ENCODE measurements around the gene CABLES2.
A peak's percentile ranks its signal among the peaks of the same experiment; 100 is the strongest.

The CABLES2 gene

DNA sequence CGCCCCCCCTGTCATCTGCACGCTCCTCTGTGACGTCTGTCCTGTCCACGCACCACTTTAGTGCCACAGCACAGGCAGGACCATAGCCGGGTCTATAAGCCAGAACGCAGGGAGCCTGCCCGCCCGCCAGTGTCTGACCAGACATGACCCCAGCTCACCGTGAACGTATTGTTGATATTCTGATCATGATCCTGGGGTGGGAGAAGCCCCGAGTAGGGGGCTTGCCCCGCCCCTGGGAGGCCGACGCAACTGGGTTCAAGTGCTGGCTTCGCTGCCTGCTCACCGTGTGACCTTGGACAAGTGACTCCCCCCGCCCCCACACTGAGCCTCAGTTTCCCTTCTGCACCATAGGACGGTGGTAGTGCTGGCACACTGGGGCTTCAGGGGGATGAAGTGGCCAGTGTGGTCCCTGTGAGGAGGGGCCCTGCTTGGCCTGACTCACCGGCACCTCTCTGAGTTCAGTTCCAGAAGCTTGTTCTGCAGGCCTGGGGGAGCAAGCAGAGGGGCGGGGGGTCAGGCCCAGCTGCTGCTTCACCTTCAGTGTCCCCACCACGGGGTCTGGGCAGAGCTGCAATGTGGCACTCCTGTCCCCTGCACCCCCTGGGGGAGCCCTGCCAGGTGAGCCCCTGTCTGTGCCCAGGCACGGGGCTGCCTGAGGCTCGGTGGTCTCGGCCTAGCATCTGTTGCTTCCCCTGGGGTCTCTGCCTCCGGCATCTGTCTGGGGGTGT, 11.1 kb upstream of the CABLES2 start:
- DNase-seq: no peak

DNA sequence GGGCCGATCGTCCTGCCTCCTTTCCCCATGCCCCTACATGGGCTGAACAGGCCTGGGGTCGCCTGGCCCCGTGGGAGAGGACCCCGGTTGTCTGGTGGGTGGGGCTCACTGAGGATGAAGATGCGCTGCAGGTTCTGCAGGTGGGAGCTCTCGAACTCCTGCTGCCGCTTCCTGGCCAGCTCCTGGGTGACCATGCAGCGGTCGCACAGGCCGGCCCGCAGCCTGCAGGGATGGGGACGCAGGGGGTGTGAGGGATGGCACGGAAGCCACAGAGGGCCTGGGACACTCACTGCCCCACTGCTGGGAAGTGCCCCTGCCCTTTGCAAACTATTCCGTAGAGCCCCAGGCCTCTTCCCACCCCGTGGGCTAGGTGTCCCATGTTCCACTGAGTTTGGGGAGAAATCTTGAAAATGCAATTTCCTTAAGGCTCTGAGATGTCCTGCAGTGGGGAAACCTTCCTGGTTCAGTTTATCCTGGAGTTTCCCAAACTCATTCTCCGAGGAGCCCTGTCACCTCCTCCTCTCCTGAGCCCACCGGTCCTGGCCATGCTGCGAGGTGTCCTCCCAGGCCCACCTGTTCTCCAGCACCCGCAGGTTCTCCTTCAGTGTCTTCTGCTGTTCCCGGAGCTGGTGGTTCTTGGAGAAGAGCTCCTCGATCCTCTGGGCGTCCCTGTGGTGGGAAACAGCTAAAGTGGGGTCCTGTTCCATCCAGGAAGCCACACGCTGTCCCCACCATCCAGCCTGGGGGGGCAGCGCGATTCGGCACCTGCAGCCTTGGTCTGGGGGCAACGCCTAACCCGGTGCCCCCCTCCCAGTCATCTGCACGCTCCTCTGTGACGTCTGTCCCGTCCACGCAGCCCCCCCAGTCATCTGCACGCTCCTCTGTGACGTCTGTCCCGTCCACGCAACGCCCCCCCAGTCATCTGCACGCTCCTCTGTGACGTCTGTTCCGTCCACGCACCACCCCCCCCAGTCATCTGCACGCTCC, 9.9 kb upstream of the CABLES2 start:
- DNase-seq: no peak

DNA sequence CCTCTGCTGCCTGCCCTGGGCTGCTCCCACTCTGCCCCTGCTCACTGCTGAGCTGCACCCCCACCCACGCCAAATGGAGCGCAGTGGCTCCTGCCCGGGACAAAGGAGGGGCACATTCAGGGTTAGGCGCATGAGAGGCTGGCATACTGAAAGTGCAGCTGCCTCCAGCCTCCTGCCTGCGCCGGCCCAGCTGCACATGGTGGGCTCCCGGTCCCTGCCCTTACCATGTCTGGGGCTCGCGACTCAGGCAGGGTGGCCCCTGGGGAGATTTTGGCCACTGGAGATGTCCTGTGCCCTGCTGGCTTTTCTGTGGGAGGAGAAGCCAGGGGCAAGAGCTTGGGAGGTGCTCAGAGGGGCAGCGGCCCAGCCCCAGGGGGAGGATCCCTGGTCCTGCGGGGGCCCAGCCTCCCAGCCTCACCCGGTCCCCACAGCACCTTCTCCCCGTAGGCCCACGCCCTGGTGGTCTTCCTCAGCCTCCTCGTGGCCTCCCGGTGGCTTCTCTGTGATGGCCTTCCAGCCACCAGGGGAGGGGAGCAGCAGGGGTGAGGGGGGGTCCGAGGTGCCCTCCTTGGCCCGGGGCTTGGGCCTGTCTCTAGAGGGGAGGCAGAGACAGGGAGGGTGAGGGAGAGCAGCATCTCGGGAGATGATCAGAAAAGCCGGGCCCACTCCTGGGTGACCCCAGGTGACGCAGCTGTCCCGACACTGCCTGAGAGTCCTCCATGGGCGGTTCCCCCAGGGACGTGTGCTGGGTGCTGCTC, 8.4 kb upstream of the CABLES2 start:
- DNase-seq: no peak

DNA sequence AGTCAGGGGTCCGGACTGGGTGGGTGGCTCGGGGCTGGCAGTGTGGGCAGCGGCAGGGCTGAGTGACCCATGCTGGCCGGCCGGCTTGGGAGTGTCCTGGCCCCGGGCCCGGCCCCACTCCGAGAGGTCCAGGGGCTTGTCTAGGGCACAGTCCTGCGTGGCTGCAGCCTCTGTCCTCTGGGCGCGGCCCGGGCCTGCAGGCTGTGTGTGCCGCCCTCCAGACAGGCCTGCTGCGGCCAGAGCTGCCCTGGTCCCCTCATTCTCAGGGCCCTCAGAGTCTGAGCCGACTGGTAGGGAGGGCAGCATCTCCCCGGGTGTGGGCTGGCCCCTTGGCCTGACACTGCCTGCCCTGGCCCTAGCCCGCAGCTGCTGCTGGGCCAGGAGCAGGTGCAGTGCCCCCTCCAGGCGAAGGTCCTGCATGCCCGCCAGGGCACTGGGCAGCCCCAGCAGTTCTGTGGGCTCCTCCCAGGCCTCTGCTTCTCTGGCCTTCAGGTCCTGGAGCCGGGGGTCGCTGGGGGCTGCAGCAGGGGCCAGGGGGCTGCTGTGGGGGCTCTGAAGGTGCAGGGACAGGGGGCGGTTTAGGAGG, 6.9 kb upstream of the CABLES2 start:
- DNase-seq: no peak

DNA sequence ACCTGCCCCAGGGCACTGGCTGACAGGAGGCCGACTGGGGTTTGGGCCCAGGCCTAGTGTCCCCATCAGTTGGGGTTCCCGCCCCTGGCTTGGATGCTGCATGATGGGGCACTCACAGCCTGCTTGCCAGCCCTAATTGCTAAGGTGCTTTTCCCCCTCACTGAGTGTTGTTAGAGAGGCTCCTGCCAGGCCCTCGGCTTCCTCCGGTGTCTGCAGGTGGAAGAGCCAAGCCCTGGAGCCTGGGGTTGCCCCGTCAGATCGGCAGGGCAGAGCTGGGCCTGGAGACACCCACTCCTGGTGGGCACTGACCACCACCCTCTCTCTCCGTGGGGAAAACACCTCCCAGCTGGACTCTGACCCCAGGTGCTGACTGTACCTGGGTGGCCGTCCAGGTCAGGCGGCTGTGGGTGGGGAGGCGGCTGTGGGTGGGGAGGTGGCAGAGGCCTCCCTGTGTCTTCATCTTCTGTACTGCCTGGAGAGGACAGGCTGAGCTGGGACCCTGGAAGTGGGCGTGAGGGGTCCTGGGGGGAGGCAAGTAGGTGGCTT, 6.0 kb upstream of the CABLES2 start:
- DNase-seq: no peak

DNA sequence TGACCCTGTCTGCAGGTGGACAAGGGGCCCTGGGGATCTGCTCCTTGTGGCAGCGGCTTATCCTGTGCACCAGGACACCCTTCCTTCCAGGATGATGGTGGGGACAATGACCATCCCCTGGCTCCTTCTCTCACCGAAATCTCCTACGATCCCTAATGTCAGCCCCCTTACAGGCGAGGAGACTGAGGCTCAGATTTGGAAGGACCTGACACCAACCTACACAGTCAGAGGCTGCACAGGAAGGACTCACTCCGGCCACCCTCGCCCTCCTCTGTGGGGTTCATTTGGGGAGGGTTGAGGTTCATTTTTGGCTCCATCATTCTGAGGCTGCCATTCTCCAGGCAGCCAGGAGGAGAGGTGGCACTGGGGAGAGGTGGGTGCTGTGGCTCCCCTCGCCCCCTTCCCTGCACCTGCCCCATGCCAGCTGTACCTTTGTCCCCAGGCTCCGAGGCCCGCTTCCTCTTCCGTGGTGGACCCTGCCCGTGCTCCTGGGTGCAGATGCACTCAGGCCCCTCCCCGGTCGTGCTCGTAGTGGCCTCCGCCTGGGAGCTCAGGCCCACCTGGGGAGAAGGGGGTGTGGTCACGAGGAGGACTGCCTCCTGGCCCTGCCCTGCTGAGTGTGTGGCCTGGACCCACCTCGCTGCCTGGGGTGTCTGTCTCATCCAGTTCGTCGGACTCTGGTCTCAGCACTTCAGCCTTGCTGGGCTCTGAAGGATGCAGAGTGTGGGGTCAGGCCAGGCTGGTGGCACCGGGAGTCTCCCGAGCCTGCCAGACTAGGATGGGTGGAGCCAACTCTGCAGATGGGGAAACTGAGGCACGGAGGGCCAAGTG, 5.3 kb upstream of the CABLES2 start:
- DNase-seq: no peak

DNA sequence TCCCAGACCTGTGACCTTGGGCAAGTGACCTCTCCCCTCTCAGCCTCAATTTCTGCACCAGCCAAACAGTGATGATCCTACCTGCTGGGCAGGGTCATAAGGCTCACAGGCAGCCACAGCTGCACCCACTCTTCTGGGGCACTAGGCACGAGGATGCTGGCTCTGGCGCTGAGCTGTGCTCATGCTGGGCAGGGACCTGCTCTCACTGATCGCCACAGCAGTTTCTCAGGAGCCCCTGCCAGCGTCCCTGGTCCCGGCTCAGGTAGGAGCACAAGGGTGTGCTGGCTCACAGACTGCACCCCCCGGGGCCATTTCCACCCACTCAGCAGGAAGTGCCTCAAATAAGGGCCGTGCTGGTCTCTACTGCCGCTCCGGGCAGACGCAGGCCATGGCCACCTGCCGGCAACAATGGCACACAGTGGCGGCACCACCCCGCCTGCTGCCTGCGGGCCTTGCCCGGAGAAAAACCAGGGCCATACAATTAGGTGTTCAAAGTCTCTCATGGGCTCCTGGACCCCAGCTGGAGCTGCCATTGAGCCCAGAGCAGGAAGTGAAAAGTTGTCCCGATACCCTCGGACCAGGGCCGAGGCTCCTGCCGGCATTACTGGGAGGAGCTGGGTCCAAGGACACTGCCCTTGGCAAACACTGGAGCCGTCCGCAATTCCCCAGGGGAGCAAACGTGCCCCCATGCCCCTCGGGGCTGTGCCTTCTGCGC, 4.6 kb upstream of the CABLES2 start:
- no peak for DNase-seq

DNA sequence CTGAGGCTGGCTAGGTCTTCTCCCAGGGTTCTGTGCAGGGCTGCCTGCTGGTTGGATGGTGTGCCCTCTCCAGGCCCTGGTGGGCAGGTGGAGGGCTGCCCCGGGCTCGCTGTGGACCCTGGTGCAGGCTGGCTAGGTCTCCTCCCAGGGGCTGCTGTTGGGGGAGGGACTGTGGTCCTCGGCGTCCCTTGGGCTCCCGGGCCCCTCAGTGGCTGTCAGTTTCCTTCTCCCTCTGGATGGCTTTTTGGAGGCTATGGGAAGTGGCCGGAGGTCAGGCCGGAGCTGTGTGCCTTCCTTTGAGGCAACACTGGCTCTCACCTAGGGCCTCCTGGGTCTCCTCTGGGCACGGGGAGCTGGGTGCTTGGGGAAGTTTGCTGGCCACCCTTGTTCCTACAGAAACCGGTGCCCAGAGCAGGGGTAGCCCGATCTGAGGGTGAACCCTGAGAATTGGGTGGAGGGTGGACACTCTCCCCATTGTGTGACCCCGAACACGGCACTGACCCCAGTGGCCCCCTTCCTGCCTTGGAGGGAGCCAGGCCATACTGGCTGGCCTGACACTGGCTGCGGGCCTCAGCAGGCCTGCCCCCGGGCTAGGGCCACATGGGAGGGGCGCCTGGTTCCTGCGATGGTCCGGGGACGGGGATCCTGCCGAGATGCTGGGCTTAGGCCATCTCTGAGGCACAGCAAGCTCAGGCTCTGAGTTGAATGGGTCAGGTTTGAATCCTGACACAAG, 3.8 kb upstream of the CABLES2 start:
- DNase-seq: no peak

DNA sequence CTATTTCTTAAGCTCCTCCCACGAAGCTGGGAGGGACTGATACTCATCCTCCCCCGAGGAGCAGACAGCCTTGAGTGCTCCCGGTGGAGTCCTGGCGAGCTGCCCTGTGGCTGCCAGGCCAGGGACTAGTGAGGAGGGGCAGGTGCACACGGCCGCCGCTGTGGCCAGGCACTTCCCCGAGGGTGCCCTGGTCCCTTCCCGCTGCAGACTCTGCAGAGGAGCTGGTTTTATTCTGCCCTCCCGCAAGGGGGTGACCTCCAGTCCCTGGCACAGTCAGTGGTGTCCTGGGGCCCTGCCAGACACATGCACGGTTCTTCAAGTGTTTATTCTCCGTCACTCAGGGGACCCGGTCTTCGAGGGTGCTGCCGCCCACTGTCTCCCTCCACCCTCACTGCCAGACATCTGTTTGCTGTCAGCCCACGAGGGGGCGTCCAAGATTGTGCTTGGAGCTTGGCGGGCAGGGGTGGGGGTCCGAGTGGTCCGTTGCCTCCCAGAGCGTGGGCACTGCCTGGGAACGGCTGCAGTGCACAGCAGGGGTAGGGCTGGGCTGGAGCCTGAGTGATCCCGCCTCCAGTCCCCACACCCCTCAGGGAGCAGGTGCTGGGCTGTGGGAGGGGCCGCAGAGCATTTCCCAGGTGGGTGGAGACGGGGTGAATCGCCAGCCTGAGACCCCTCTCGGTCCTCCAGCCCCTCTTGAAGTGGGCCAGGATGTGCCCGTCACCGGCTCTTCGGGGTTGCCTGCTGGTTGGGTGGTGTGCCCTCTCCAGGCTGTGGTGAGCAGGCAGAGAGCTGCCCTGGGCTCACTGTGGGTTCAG, 3.1 kb upstream of the CABLES2 start:
- peak; percentile 52 for DNase-seq

DNA sequence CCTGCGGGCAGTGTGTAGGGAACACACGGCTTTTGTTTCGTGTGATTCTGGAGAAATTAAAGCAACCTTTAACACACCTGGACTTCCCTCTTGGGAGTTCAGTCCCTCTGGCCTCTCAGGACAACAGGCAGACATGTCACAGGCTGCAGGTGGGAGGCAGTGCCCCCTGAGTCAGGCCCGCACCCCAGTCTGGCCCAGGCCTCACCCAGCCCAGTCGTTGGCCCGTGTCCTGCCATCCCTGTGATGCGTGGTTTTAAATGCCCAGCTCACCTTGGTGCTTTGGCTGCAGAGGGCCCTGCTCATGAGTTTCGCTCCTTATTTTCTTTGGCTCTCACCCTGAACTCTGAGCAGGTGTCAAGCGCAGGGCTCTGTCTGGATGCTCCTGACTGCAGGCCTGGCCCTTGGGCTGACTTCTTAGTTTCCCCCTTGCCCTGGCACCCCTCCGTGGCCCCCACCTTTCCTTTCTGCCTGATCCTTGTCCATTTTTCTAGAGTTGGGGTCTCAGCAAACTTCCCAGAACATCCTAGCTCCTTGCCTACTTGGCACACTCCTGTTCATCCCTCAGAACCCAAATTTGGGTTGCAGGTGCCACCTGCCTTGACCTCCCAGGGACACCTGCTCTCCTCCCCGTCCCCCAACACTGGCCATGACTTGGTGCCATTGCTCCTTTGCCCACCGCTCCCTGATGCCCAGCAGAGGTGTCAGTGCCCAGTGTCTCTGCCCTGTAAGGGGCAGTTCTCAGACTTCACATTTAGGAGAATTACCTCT, 2.2 kb upstream of the CABLES2 start:
- DNase-seq: no peak

DNA sequence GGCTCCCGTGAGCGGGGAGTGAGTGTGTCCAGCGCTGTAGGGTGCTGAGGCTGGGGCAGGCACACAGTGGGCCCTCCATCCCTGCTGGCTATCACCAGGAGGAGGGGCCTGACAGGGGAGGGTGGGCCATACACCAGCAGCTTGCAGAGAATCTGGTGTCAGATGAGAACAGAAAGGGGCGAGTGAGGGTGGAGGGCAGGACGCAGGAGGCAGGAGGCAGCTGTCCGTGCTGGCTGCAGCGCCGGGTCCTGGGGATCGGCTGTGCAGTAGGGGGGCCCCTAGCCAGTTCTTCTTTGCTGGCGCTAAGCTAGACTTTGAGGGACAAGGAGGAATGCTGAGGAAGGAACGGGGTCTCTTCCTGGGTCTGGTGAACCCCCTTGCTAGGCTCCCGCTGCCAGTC, 1.6 kb upstream of the CABLES2 start:
- no peak for DNase-seq

DNA sequence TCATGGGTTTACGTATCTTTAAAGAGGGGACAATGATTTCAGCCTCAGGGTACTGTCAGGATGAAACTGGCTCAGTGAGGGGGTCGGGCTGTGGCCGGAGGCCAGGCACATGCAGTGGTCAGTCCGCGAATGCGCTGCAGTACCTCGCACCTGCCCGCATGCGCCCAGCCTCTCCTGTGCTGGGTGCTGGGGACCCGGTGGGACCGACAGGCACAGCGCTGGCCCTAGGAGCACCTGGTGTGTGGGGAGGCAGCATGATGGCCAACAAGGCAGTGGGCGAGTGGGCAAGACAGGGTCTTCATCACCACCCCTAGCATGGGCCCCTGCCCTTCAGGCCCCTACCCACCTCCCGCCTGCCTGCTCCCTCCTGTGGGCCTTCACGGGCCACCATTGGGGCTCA, 970 bp upstream of the CABLES2 start:
- DNase-seq: no peak

DNA sequence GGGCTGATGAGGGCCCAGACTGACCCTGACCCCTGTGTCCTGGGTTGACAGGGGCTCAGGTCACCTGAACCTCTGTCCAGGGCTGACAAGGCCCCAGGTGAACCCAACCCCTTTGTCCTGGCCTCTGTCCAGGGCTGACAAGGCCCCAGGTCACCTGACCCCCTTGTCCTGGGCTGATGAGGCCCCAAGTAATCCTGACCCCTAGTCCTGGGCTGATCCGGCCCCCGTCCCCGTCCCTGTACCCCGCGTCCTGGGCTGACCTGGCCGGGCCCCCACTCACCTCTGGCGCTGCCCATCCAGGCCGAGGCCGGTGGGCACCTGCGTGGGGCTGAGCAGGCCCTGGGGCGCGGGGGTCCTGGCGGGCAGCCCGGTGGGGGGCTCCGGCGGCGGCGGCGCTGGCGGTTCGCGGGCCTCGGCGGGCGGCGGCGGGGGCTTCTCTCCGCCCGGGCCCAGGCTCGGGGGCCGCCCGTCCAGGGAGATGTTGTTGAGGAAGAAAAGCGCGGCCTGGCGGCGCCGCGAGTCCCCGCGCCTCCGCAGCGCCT, 379 bp downstream of the CABLES2 start:
- no peak for DNase-seq

DNA sequence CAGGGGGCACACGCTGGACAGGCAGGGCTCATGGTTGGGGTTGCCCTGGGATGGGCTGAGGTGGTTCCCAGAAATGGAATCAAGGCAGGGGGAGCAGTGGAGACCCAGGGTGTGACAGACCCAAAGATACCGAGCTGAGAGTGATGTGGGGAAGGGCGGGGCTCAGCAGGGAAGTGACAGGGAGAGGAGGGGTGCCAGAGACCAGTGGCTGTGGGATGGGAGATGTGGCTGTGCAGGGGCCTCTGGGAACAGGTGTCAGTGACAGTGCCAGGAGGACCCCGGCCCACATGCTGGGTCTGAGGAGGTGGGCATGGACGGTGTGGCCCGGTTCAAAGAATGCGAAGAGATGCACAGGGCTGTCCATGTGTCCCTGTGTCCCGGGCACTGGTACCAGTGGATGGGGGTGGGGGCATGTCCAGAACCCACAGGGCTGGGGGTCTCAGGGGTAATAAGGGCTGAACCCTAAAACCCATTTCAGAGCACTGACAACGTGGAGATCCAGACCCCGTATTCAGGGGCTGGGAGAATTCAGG, 1.0 kb downstream of the CABLES2 start:
- no peak for DNase-seq

DNA sequence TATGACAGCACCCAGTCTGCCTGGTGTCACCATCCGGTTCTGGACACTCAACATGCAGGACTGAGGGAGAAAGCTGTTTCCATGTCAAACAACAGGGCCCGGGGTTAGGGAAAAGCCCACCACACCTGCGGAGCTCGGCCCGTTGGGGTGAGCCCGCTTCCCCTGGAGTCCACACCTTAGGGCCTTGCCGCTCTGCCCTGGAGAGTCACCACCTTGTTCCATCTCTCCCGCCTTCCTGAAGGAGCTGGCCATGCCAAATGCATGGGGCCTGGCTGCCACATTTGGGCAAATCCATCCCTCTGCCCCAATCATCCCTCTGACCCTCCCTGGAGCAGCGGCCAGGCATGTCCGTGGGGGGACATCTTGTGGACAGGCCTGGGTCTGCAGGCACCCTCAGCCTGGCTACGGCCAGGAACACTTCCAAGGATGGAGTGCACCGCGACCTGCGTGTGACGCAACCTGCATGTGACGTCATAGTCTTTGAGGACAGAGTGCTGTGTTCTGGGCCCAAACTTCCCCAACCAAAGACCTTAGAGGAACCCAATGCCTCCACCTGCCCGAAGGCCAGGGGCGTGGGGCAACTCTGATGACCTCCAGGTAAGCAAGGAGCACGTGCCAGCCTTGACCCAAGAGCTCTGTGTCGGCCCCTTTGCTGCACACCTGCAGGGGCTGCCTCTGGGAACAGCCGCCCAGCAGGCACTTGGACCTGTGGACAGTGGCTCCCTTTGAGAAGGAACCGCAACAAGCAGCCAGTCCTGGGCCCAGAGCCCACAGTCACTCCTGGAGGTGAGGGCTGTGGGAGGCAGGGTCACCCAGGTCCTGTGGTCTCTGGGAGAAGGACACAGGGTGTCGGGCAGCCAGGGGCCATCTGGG, 1.7 kb downstream of the CABLES2 start:
- DNase-seq: no peak

DNA sequence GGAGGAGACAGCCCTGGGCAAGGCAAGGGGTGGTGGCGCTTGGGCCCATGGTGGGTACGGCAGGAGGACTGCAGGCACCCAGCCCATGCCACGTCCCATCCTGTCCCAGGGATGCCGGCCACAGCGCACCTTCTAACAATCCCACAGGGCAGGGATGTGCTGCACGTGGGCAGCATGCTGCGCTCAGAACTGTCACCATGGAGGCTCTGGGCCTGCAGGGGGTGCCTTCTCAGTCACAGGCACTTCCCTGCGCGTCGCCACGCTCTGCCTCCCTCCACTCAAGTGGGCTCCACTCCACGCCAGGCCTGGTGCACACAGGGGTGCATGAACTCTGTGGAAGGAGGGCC, 2.4 kb downstream of the CABLES2 start:
- DNase-seq: no peak

DNA sequence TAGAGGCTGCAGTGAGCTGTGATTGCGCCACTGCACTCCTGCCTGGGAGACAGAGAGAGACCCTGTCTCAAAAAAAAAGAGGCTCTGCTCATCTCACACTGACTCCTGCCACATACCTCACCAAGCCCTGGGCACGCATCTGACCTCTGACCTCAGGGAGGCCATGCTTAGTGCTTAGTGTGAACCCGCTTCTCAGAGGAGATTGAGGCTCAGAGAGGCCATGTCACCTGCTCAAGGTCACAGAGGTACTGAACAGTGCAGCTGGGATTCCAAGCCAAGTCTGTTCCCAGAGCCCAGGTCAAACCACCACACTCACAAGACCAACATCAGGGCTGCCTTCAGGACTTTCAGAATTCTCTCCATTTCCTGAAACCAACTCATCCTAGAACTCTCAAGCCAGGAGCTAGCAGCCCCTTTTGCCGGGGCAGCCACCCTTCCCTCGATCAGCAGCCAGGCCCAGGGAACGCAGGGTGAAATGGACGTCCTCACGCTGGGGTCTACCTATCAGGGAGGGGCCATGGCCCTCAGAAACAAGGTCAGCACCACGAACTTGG, 2.9 kb downstream of the CABLES2 start:
- no peak for DNase-seq

Measured in right hindlimb (tissue), 1 donor.